ENCODE measurements around the gene TXNDC5.
"Not testable (repeated sequence)": the region's sequence is repeated elsewhere in the genome, so short reads cannot be mapped to it uniquely, and the experiment has no call there.

The TXNDC5 gene

GRCh38 chr6:7912736-7913517 lies 2.3 kb upstream of the TXNDC5 start:
- no peak for DNase-seq

GRCh38 chr6:7912024-7912423 lies 1.4 kb upstream of the TXNDC5 start:
- no peak for DNase-seq

- no peak for DNase-seq
Observed at GRCh38 chr6:7911345-7911725, 747 bp upstream of the TXNDC5 start.

GRCh38 chr6:7910298-7910653 lies 312 bp downstream of the TXNDC5 start:
- DNase-seq, result no peak

GRCh38 chr6:7909323-7910276 lies 988 bp downstream of the TXNDC5 start:
- peak; percentile 78 for DNase-seq

GRCh38 chr6:7907159-7907558 lies 3.4 kb downstream of the TXNDC5 start:
- DNase-seq, result no peak

GRCh38 chr6:7906741-7907140 lies 3.8 kb downstream of the TXNDC5 start:
- no peak for DNase-seq

GRCh38 chr6:7905416-7905815 lies 5.2 kb downstream of the TXNDC5 start:
- DNase-seq, result no peak

- DNase-seq, result no peak
Observed at GRCh38 chr6:7904654-7905319, 5.8 kb downstream of the TXNDC5 start.

GRCh38 chr6:7903673-7904072 lies 6.9 kb downstream of the TXNDC5 start:
- DNase-seq, result no peak

- DNase-seq, result no peak
Observed at GRCh38 chr6:7902867-7903266, 7.7 kb downstream of the TXNDC5 start.

- DNase-seq, result no peak
Observed at GRCh38 chr6:7902221-7902620, 8.4 kb downstream of the TXNDC5 start.

GRCh38 chr6:7901780-7902179 lies 8.8 kb downstream of the TXNDC5 start:
- no peak for DNase-seq

- DNase-seq, result no peak
Observed at GRCh38 chr6:7901056-7901455, 9.5 kb downstream of the TXNDC5 start.

GRCh38 chr6:7900621-7901020 lies 10.0 kb downstream of the TXNDC5 start:
- DNase-seq, result no peak

- DNase-seq, result no peak
Observed at GRCh38 chr6:7899889-7900213, 10.7 kb downstream of the TXNDC5 start.

- no peak for DNase-seq
Observed at GRCh38 chr6:7899101-7899888, 11.3 kb downstream of the TXNDC5 start.

- DNase-seq, result not testable (repeated sequence)
Observed at GRCh38 chr6:7898193-7898586, 12.4 kb downstream of the TXNDC5 start.

GRCh38 chr6:7897461-7898192 lies 13.0 kb downstream of the TXNDC5 start:
- no peak for DNase-seq

- no peak for DNase-seq
Observed at GRCh38 chr6:7896465-7896987, 14.1 kb downstream of the TXNDC5 start.

GRCh38 chr6:7895125-7895423 lies 15.5 kb downstream of the TXNDC5 start:
- no peak for DNase-seq
